HepG2 (cell line): ENCODE results near the gene DDIT4. TPM values are rescaled to one million over a fixed set of nuclear protein-coding genes. Genes with fewer than 3 reads are reported as not detected.

Experiments
- ATAC-seq: fragments of 200-7000 bp; cut with Tn5 transposase; 3 replicates; pipeline ENCODE4 v1.9.1; 2020; ENCODE audit warnings: mild to moderate bottlenecking, moderate library complexity
- BruUV-seq: library from RNA; stranded (reverse); fragments of 400-500 nt; replicated peaks from 2 replicates; lab custom pipeline; 2021; lab: Mats Ljungman, UMichigan
- CTCF ChIA-PET: fragments of 300-600 bp; formaldehyde crosslinking; extraction: SDS; loops from one replicate; lab custom pipeline; 2021; ENCODE audit warnings: low total read pairs, inconsistent platforms, low intra/inter-chr PET ratio; lab: Yijun Ruan, JAX
- POLR2A ChIA-PET: fragments of 350-600 bp; sonication (Branson Sonifier 250); formaldehyde crosslinking; loops from one replicate; lab custom pipeline; 2020; ENCODE audit warnings: antibody characterized with exemption, inconsistent platforms; lab: Yijun Ruan, JAX
- DNase-seq: peaks from one replicate; pipeline ENCODE4 v3.0.0-alpha.2; 2015; ENCODE audit warnings: low spot score
- FAIRE-seq: peaks from 3 replicates; lab custom pipeline; 2011; peaks lifted over from hg19 to GRCh38; lab: Jason Lieb, UNC
- H2AFZ ChIP-seq: one replicate; pipeline ENCODE4 v1.6.1; 2011; ENCODE audit warnings: low read length, inconsistent platforms
- H3K27ac ChIP-seq: fragments of 300-600 bp; 3 replicates; pipeline ENCODE4 v1.8.0; 2011; ENCODE audit warnings: mixed run types, mild to moderate bottlenecking, mixed read lengths, low read length, inconsistent platforms; ENCODE audit not compliant: insufficient read depth; ENCODE audit errors: extremely low read length
- H3K27me3 ChIP-seq, 2 experiments: fragments of 200-600 bp in 1 of 2; 2 replicates in 1 of 2; 3 replicates in 1 of 2; pipeline versions ENCODE4 v1.6.0 to v1.8.0; 2011; ENCODE audit warnings: low read length in 2 of 2, mild to moderate bottlenecking in 2 of 2, moderate library complexity in 2 of 2, inconsistent platforms in 1 of 2; ENCODE audit not compliant: insufficient read depth in 2 of 2, control insufficient read depth in 1 of 2
- H3K36me3 ChIP-seq, 2 experiments: fragments of 200-600 bp in 1 of 2; replicated peaks in 1 of 2; 2 replicates in 1 of 2; 3 replicates in 1 of 2; pipeline versions ENCODE4 v1.5.1 to v1.8.0; 2011; ENCODE audit warnings: low read length in 2 of 2, inconsistent platforms in 1 of 2; ENCODE audit not compliant: insufficient read depth in 2 of 2, control insufficient read depth in 1 of 2
- H3K4me1 ChIP-seq: 2 replicates; pipeline ENCODE4 v1.5.1; 2012; ENCODE audit warnings: low read length, inconsistent platforms; ENCODE audit not compliant: insufficient read depth
- H3K4me2 ChIP-seq: 2 replicates; pipeline ENCODE4 v1.6.0; 2011; ENCODE audit warnings: low read depth, low read length, inconsistent platforms
- H3K4me3 ChIP-seq, 3 experiments: fragments of 200-600 bp in 1 of 3; sonication (generic), shearing (Covaris generic) in 1 of 3; replicated peaks in 1 of 3; 2 replicates each; pipeline ENCODE4 v1.5.1; 2011 to 2016; ENCODE audit warnings: low read length in 3 of 3, inconsistent platforms in 2 of 3, low read depth in 2 of 3, mild to moderate bottlenecking in 2 of 3, control low read depth in 1 of 3, mixed read lengths in 1 of 3; ENCODE audit not compliant: insufficient read depth in 1 of 3
- H3K79me2 ChIP-seq: one replicate; pipeline ENCODE4 v1.6.1; 2011; ENCODE audit warnings: low read length, inconsistent platforms; ENCODE audit not compliant: insufficient read depth
- H3K9ac ChIP-seq: 2 replicates; pipeline ENCODE4 v1.6.0; 2011; ENCODE audit warnings: mild to moderate bottlenecking, low read depth, low read length, inconsistent platforms; ENCODE audit not compliant: insufficient read depth
- H3K9me3 ChIP-seq: 2 replicates; pipeline ENCODE4 v1.5.1; 2012; ENCODE audit warnings: mild to moderate bottlenecking, low read length
- H4K20me1 ChIP-seq: 2 replicates; pipeline ENCODE4 v1.6.0; 2011; ENCODE audit warnings: inconsistent platforms, mild to moderate bottlenecking, low read length, moderate library complexity; ENCODE audit not compliant: insufficient read depth
- CEBPB ChIP-seq: IDR thresholded peaks from 2 replicates; pipeline ENCODE4 v1.6.1; 2011; ENCODE audit warnings: low read depth, low read length, improper control_type of control experiment, borderline replicate concordance
- FOXC1 ChIP-seq: sonication (generic); formaldehyde crosslinking; IDR thresholded peaks from 2 replicates; pipeline ENCODE4 v1.8.0; 2022; ENCODE audit warnings: mild to moderate bottlenecking, missing genetic modification reagents, borderline replicate concordance
- GATAD1 ChIP-seq: IDR thresholded peaks from 2 replicates; pipeline ENCODE4 v1.6.1; 2016; ENCODE audit warnings: missing genetic modification reagents, missing compliant biosample characterization
- KAT8 ChIP-seq: IDR thresholded peaks from 2 replicates; pipeline ENCODE4 v1.6.1; 2016; ENCODE audit warnings: missing genetic modification reagents, missing compliant biosample characterization
- PBX2 ChIP-seq: IDR thresholded peaks from 2 replicates; pipeline ENCODE4 v1.6.1; 2016; ENCODE audit warnings: control low read depth
- POGZ ChIP-seq: sonication (generic); formaldehyde crosslinking; IDR thresholded peaks from 2 replicates; pipeline ENCODE4 v1.4.0; 2020; ENCODE audit warnings: mild to moderate bottlenecking, missing genetic modification reagents
- REL ChIP-seq: sonication (generic); formaldehyde crosslinking; conservative IDR thresholded peaks from 2 replicates; pipeline ENCODE4 v1.8.0; 2022; ENCODE audit warnings: mild to moderate bottlenecking, missing genetic modification reagents, moderate library complexity
- RNF2 ChIP-seq: fragments of 450-650 bp; conservative IDR thresholded peaks from 2 replicates; pipeline ENCODE4 v1.6.1; 2016; ENCODE audit warnings: low read depth
- TEF ChIP-seq: sonication (generic); formaldehyde crosslinking; IDR thresholded peaks from 2 replicates; pipeline ENCODE4 v1.5.0; 2020; ENCODE audit warnings: missing genetic modification reagents
- XRCC5 ChIP-seq: fragments of 200-400 bp; formaldehyde crosslinking; optimal IDR thresholded peaks from 2 replicates; pipeline ENCODE3; 2017; ENCODE audit warnings: mild to moderate bottlenecking, low read length
- ZKSCAN1 ChIP-seq: fragments of 150-350 bp; IDR thresholded peaks from 2 replicates; pipeline ENCODE4 v1.6.1; 2014; ENCODE audit warnings: low read length
- ZMYM3 ChIP-seq: sonication (generic); formaldehyde crosslinking; IDR thresholded peaks from 2 replicates; pipeline ENCODE4 v1.5.1; 2020; ENCODE audit warnings: mild to moderate bottlenecking, missing genetic modification reagents
- ZNF292 ChIP-seq: sonication (generic); formaldehyde crosslinking; IDR thresholded peaks from 2 replicates; pipeline ENCODE4 v1.8.1; 2022; ENCODE audit warnings: mild to moderate bottlenecking, low read depth, missing genetic modification reagents, borderline replicate concordance
- ZNF3 ChIP-seq: IDR thresholded peaks from 2 replicates; pipeline ENCODE4 v1.7.0; 2017; ENCODE audit warnings: inconsistent platforms
- ZNF607 ChIP-seq: sonication (generic); formaldehyde crosslinking; IDR thresholded peaks from 2 replicates; pipeline ENCODE4 v1.5.1; 2020; ENCODE audit warnings: missing genetic modification reagents, mild to moderate bottlenecking, borderline replicate concordance
- ZNF614 ChIP-seq: IDR thresholded peaks from 2 replicates; pipeline ENCODE4 v1.6.1; 2018; ENCODE audit warnings: missing biosample characterization, missing genetic modification reagents, inconsistent platforms, borderline replicate concordance
- ZNF737 ChIP-seq: sonication (generic); formaldehyde crosslinking; IDR thresholded peaks from 2 replicates; pipeline ENCODE4 v1.5.0; 2020; ENCODE audit warnings: missing genetic modification reagents, mild to moderate bottlenecking, borderline replicate concordance
- ZNF775 ChIP-seq: sonication (generic); formaldehyde crosslinking; IDR thresholded peaks from 2 replicates; pipeline ENCODE4 v1.4.0; 2020; ENCODE audit warnings: missing genetic modification reagents, mild to moderate bottlenecking, moderate library complexity, borderline replicate concordance
- ZSCAN20 ChIP-seq: sonication (generic); formaldehyde crosslinking; IDR thresholded peaks from 2 replicates; pipeline ENCODE4 v1.4.0; 2020; ENCODE audit warnings: missing genetic modification reagents, mild to moderate bottlenecking, borderline replicate concordance
- WGBS: methylation state at CpG from one replicate; pipeline ENCODE4 v1.1.6; 2017; ENCODE audit warnings: low lambda C conversion rate; 5-methylcytosine and 5-hydroxymethylcytosine counted together
- in situ Hi-C: cut with HindIII; loops from 2 replicates; pipeline ENCODE4 v1.10.0; 2017; ENCODE audit warnings: low pct_unique_long_range_greater_than_20kb; ENCODE audit not compliant: extremely low pct_ligation_motif_present
- intact Hi-C: fragments of 100-400 bp; cut with micrococcal nuclease; formaldehyde crosslinking; loops from one replicate; pipeline ENCODE4 v1.10.0; 2022; ENCODE audit not compliant: unreplicated experiment
- polyA plus RNA-seq, 8 experiments: library from polyadenylated mRNA; depleted of rRNA in 3 of 8; stranded (reverse) in 7 of 8; unstranded in 1 of 8; fragments of >200 nt; fragmentation: Illumina TruSeq in 4 of 8; extraction: Trizol in 4 of 8; gene quantifications; 2 replicates each; pipeline versions ENCODE4 v1.2.1 to v1.2.3, GENCODE V29; 2011 to 2016; ENCODE audit warnings: low read depth in 4 of 8, missing spikeins in 1 of 8, mixed read lengths in 1 of 8; ENCODE audit not compliant: insufficient read depth in 1 of 8
- total RNA-seq, 5 experiments: library from RNA; depleted of rRNA; stranded (reverse); fragments of >200 nt; fragmentation: Illumina TruSeq; extraction: Trizol; gene quantifications; 2 replicates each; pipeline ENCODE4 v1.2.3, GENCODE V29; 2016; ENCODE audit warnings: low read depth in 1 of 5

Gene DDIT4
- total and polyA plus RNA-seq, 2 of the 13 experiments (the other 11 are each of a cell fraction or from before 2014, with no cell fraction given): 35.6 to 40.7 TPM

GRCh38 chr10:72252972-72253371 lies 20.8 kb upstream of the DDIT4 start:
- no peaks in the 10 kb centered on the region for H3K79me2 ChIP-seq
- no TSS peak for BruUV-seq
- no peak overlapping the region for H3K9ac ChIP-seq
- no peaks in the 10 kb centered on the region for H4K20me1 ChIP-seq
- ChIA-PET CTCF (no interaction called here), POLR2A (interaction anchor here (0.6 to 5.3 kb wide), 3 partner anchors 19 to 23 kb away, joined by 5 to 45 read pairs (median 28); partner anchors contain the start of gene DDIT4)
- H3K27me3 ChIP-seq: no peaks in the 10 kb centered on the region
- 92% methylated on average over 3 of the region's 3 CpGs for WGBS
- no peak for ATAC-seq
- FAIRE-seq: no peak
- intact Hi-C loops: no loop called here
- no peak overlapping the region for H3K27ac ChIP-seq
- in situ Hi-C loops: no loop called here
- no peaks in the 10 kb centered on the region for H3K9me3 ChIP-seq
- H3K4me3 ChIP-seq: no peak overlapping the region
- TF ChIP-seq ZNF737 (CRISPR knock-in tag) (no peak), ZMYM3 (CRISPR knock-in tag) (peak; percentile 12; the same call in 1 of the 2 replicates), XRCC5 (no peak), ZNF3 (CRISPR knock-in tag) (peak; percentile 87; the same call in 1 of the 2 replicates), FOXC1 (CRISPR knock-in tag) (no peak)
- DNase-seq: no peak
- no peak overlapping the region for H2AFZ ChIP-seq
- H3K36me3 ChIP-seq: no peaks in the 10 kb centered on the region
- peaks cover 94% of the 10 kb centered on the region for H3K4me1 ChIP-seq
- H3K4me2 ChIP-seq: no peak overlapping the region

GRCh38 chr10:72253578-72253977 lies 20.1 kb upstream of the DDIT4 start:
- in situ Hi-C loops: no loop called here
- intact Hi-C loops: no loop called here
- no peak overlapping the region for H3K4me2 ChIP-seq

More at GRCh38 chr10:72253578-72253977, 20.1 kb upstream of the DDIT4 start:
- Histone ChIP-seq H3K4me1 (peaks cover 91% of the 10 kb centered on the region), H3K27me3 (no peaks in the 10 kb centered on the region), H3K9me3 (no peaks in the 10 kb centered on the region), H3K9ac (no peak overlapping the region), H4K20me1 (no peaks in the 10 kb centered on the region), H2AFZ (no peak overlapping the region), H3K27ac (no peak overlapping the region), H3K4me3 (no peak overlapping the region), H3K79me2 (no peaks in the 10 kb centered on the region), H3K36me3 (no peaks in the 10 kb centered on the region)
- FAIRE-seq (no peak), ATAC-seq (no peak), DNase-seq (no peak)
- ChIA-PET POLR2A (interaction anchor here (0.6 to 5.3 kb wide), 5 partner anchors 10 to 78 kb away, joined by 5 to 45 read pairs (median 13); partner anchors contain the start of gene DDIT4), CTCF (no interaction called here)
- TF ChIP-seq CEBPB: no peak
- TF ChIP-seq ZNF614 (CRISPR knock-in tag): no peak
- no peak for TF ChIP-seq GATAD1 (CRISPR knock-in tag)
- no peak for TF ChIP-seq ZNF607 (CRISPR knock-in tag)
- no peak for TF ChIP-seq ZSCAN20 (CRISPR knock-in tag)
- TF ChIP-seq ZNF292 (CRISPR knock-in tag): no peak
- no peak for TF ChIP-seq ZKSCAN1
- no peak for TF ChIP-seq RNF2
- TF ChIP-seq KAT8: no peak
- TF ChIP-seq TEF (CRISPR knock-in tag): no peak
- no peak for TF ChIP-seq POGZ (CRISPR knock-in tag)
- no peak for TF ChIP-seq ZNF775
- no peak for TF ChIP-seq REL (CRISPR knock-in tag)
- TF ChIP-seq PBX2 (CRISPR knock-in tag): no peak
- WGBS: 90% methylated on average over 7 of the region's 7 CpGs
- no TSS peak for BruUV-seq
